Measurements from ENCODE around the gene RTKN2.
"Not testable (repeated sequence)": the region's sequence is repeated elsewhere in the genome, so short reads cannot be mapped to it uniquely, and the experiment has no call there.

The RTKN2 gene

DNA sequence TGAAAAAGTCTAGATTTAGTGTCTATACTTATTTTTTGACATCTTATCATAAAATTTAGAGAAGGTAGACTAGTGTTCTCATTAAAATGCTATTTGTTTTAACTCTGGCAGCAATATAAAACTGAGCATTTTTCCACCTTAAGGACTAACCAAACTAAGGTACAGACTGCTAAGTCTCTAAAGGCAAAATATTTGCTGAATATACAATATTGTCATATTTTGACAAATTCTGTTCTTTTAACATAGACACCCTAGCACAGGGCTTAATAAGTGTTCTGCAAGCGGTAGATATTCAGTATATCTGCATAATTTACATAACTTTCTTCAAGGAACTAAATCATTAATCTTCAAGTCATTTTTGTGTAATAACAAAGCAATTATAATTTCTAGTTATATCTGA, 8.6 kb downstream of the RTKN2 start:
- in situ Hi-C loops (cut with MboI; ENCODE audit: low sequenced_read_pairs), result no loop called here

DNA sequence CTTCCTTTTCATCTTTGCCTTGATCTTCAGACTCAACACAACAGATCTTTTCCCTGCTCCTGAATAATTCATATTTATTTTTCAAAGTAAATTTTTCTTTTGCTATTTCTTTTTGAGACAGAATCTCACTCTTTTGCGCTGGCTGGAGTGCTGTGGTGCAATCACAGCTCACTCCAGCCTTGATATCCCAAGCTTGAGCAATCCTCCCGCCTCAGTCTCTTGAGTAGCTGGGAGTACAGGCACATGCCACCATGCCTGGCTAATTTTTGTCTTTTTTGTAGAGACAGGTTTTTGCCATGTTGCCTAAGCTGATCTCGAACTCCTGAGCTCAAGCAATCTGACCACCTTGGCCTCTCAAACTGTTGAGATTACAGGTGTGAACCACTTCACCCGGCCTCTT, 9.2 kb downstream of the RTKN2 start:
- in situ Hi-C loops (cut with MboI; ENCODE audit: low sequenced_read_pairs), result no loop called here

- in situ Hi-C loops (cut with MboI; ENCODE audit: low sequenced_read_pairs), result no loop called here
Observed at GRCh38 chr10:62258926-62259325, 9.7 kb downstream of the RTKN2 start.

DNA sequence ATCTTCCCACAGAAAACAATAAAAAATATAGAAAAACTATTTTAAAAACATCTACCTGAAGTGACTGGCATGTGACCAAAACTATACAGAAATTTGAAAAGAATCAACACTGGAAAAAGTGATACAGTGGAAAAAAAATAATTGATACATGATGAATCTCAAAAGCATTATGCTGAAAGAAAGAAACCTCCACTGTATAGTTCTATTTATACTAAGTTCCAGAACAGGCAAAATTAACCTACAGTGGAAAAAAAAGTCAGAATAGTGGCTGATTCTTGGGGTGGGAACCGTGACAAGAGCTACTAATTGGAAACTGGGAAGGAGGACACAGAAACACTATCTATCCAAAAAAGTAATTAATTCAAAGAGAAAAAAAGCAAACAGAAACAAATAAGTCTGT, 14.9 kb downstream of the RTKN2 start:
- in situ Hi-C loops (cut with MboI; ENCODE audit: low sequenced_read_pairs), result no loop called here

DNA sequence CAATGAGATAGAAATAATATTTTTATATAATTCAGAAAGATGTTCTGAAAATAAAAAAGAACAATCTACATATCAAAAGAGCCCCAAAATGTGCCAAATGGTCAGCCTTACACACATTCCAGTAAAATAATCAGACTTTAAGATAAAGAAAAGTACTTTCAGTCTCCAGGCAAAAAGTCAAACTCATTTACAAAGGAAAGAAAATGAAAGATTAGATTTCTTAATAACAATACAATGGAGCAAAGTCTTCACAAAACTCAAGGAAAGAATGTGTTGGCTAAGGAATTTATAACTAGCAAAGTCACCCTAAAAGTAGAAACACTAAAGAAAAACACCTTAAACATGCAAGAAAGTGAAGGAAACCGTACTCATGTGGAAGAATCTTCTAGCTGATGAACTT, 16.6 kb downstream of the RTKN2 start:
- in situ Hi-C loops (cut with MboI; ENCODE audit: low sequenced_read_pairs), result no loop called here

DNA sequence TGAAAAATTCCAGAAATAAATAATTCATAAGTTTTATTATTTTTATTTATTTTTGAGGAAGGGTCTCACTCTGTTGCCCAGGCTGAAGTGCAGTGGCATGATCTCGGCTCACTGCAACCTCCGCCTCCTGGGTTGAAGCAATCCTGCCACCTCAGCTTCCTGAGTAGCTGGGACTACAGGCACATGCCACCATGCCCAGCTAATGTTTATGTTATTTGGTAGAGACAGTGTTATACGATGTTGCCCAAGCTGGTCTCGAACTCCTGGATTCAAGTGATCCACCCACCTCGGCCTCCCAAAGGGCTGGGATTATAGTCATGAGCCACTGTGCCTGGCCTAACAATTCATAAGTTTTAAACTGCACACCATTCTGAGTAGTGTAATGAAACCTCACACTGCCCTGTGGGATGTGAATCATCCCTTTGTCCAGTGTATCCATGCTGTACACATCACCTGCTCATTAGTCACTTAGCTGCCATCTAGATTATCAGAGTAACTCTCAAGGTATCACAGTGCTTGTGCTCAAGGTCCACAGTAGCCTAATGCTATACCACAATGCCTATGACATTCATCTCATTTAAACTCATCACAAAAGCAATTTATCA, 17.9 kb downstream of the RTKN2 start:
- in situ Hi-C loops (cut with MboI; ENCODE audit: low sequenced_read_pairs), result no loop called here

GRCh38 chr10:62249957-62250356, 18.7 kb downstream of the RTKN2 start:
- in situ Hi-C loops (cut with MboI; ENCODE audit: low sequenced_read_pairs), result no loop called here

GRCh38 chr10:62248465-62248864, 20.2 kb downstream of the RTKN2 start:
- in situ Hi-C loops (cut with MboI; ENCODE audit: low sequenced_read_pairs), result no loop called here

- in situ Hi-C loops (cut with MboI; ENCODE audit: low sequenced_read_pairs), result no loop called here
Observed at GRCh38 chr10:62244785-62245467, 23.7 kb downstream of the RTKN2 start.

DNA sequence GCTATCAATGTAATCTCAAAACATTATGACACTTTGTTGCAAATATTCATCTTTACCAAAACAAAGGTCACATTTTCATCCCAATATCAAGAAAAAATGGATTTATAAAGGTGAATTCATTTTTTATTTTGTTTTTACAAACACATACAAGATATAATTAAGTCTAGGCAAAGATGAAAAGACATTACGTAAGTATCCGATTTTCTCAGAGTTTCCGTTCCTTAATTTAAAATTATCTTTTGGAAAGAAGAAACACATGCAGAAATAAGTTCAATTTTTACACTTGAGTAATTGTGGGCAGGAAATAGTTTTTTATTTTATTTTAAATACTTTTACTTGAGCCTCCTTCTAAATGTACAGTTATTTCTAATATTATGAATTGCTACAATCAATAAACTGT, 24.6 kb downstream of the RTKN2 start:
- in situ Hi-C loops (cut with MboI; ENCODE audit: low sequenced_read_pairs), result no loop called here

DNA sequence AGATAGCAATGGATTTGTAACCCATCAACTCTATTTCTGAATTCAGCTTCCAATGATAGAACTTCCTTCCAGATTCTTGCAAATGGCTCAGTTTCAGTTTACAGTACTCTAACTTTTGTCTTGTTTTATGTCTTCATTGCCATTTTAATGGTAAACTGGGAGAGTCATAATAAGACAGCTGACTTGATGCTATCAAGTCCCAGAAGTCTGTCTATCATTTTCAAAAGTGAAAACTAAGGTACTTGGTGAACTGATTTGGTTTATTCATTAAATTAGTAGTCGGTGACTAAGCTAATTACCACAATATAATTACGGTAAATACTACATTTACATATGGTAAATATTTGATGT, 25.0 kb downstream of the RTKN2 start:
- in situ Hi-C loops (cut with MboI; ENCODE audit: low sequenced_read_pairs), result no loop called here

- in situ Hi-C loops (cut with MboI; ENCODE audit: low sequenced_read_pairs), result not testable (repeated sequence)
Observed at GRCh38 chr10:62242965-62243646, 25.5 kb downstream of the RTKN2 start.

DNA sequence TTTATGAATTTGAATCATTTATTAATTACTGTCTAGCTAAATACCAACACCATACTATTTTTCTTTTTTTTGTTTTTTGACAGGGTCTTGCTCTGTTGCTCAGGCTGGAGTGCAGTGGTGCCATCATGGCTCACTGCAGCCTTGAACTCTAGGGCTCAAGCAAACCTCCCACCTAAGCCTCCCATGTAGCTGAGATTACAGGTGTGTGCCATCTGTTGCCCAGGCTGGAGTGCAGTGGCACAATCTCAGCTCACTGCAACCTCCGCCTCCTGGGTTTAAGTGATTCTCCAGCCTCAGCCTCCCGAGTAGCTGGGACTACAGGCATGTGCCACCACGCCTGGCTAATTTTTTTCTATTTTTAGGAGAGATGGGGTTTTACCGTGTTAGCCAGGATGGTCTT, 27.1 kb downstream of the RTKN2 start:
- in situ Hi-C loops (cut with MboI; ENCODE audit: low sequenced_read_pairs), result not testable (repeated sequence)

DNA sequence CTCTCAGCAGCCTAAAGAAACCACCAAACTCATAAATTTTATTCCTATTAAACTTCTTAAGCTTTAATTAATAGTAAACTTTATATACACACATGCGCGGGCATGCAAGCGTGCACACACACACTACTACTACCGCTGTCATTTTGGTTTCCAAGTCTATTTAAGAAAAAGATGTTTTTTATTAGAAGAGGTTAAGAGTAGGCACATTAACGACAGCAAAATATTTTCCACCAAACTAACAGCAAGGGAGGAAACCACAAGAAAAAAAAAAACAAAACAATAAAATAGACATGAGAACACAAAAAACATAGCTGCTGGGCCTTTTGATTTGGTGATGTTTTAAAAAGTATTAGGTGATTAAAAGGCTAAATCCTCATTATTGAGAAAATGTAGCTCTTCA, 28.6 kb downstream of the RTKN2 start:
- in situ Hi-C loops (cut with MboI; ENCODE audit: low sequenced_read_pairs), result no loop called here

DNA sequence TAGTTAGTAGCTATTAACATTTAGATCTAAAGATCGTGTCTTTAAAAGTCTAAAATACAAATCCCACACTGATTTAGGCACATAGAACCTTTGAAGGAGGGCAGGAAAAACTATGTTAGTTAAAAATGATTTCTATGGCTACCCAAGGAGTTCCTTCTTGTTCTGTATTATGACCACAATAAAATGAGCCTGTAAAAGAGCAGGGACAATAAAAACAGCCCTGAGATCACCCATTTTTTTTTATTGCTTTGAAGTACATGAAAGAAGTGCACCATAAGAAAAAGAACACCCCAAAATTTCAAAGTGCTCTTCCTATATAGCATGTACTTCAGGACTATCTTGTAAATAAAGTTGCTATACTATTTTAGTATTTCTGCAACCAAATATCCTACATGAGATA, 29.8 kb downstream of the RTKN2 start:
- in situ Hi-C loops (cut with MboI; ENCODE audit: low sequenced_read_pairs), result no loop called here

DNA sequence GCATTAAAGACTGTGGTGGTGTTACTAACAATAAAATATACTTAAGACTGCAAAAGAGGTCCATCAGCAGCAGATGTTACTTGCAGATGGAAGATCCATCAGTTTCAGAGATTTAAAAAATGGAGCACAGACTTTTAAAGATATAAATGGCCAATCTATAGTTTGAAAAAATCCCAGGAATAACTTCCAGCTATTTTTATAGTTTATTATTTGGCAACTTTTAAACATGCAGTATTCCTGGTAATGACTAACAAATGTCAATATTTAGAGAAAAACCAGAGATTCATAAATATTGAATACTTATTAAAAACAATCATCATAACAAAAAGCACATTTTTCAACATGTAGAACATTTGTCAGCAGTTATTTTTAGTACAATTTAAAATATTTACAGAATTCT, 30.7 kb downstream of the RTKN2 start:
- in situ Hi-C loops (cut with MboI; ENCODE audit: low sequenced_read_pairs), result no loop called here

DNA sequence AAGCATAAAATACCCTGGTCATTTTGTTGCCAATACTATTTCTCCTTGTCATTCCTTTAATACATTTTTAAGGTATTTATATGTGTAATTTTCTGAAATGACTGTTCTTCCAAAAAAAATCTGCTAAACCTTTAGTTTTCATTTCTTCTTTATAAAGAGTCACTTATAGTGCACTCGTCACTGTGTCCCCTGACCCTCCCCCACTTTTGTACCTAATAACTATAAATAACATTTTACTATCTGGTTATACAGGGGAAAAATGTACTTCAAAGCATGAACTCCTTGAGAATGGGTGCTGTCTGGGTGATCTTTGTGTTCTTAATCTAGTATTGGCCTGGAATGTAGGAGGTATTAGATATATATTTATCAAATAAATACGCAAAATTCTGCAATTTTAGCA, 31.1 kb downstream of the RTKN2 start:
- in situ Hi-C loops (cut with MboI; ENCODE audit: low sequenced_read_pairs), result no loop called here

DNA sequence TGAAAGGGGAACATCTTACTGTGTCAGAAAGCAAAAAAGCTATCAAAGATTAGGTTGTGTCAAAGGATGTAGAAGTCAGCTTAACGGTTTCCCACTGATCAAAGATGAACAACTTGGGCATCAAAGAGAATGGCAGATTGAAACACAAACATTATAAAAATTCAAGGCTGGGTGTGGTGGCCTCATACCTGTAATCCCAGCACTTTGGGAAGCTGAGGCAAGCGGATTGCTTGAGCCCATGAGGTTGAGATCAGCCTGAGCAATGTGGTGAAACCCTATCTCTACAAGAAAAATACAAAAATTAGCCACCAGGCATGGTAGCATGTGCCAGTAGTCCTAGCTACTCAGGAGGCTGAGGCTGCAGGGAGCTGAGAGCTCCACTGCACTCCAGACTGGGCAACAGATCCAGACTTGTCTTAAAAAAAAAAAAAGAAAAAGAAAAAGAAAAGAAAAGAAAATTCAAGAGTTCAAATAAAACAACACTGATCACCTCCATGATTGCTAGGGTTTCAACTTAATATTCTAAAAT, 34.5 kb downstream of the RTKN2 start:
- in situ Hi-C loops (cut with MboI; ENCODE audit: low sequenced_read_pairs), result no loop called here

- in situ Hi-C loops (cut with MboI; ENCODE audit: low sequenced_read_pairs), result no loop called here
Observed at GRCh38 chr10:62233356-62234076, 35.1 kb downstream of the RTKN2 start.

- in situ Hi-C loops (cut with MboI; ENCODE audit: low sequenced_read_pairs), result no loop called here
Observed at GRCh38 chr10:62231805-62232204, 36.8 kb downstream of the RTKN2 start.

- in situ Hi-C loops (cut with MboI; ENCODE audit: low sequenced_read_pairs), result no loop called here
Observed at GRCh38 chr10:62231371-62231770, 37.3 kb downstream of the RTKN2 start.

Data from HL-60/S4 treated with retinoic acid at 250 ng/mL for 4 days and 3 days (cell line).